Body of pancreas (tissue), 4 donors: ENCODE data around the gene ITPK1.

Source experiments
- POLR2A ChIP-seq, 3 donors: fragments of 450-650 bp; IDR thresholded peaks; one replicate each; pipeline ENCODE4 v1.6.1; 2016; ENCODE audit warnings: antibody characterized with exemption in 3 of 3, mild to moderate bottlenecking in 2 of 3
- TF ChIP-seq, protein P1 (sequence below), 7 experiments: fragments of 450-650 bp in 4 of 7; fragments of 200-600 bp in 3 of 7; sonication (generic) in 3 of 7; IDR thresholded peaks; one replicate each; pipeline ENCODE4 v1.5.1; 2016 to 2019; ENCODE audit warnings: antibody characterized with exemption in 7 of 7

DNA sequence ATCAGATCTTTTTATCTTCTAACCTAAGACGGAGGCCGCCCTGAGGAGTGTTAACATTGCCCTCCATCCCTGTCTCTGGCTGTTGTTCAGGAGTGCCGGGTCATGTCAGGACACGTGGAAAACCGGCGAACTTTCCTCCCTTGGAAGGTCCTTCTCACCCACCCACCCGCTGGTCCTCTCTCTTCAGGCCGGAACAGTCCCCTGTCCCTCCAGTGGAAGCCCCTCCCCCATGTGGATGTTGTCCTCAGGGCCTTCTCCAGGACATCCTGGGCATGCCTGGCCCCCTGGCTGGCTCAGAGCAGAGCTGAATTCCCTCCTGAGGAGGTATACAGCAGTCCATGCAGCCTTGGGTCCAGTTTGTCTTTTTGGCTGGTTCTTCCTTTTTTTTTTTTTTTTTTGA lies 20.3 kb upstream of the ITPK1 start:
- TF ChIP-seq, protein P1, sequence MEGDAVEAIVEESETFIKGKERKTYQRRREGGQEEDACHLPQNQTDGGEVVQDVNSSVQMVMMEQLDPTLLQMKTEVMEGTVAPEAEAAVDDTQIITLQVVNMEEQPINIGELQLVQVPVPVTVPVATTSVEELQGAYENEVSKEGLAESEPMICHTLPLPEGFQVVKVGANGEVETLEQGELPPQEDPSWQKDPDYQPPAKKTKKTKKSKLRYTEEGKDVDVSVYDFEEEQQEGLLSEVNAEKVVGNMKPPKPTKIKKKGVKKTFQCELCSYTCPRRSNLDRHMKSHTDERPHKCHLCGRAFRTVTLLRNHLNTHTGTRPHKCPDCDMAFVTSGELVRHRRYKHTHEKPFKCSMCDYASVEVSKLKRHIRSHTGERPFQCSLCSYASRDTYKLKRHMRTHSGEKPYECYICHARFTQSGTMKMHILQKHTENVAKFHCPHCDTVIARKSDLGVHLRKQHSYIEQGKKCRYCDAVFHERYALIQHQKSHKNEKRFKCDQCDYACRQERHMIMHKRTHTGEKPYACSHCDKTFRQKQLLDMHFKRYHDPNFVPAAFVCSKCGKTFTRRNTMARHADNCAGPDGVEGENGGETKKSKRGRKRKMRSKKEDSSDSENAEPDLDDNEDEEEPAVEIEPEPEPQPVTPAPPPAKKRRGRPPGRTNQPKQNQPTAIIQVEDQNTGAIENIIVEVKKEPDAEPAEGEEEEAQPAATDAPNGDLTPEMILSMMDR (IDR thresholded peaks at IDR 0.05): no peak
- TF ChIP-seq POLR2A (IDR thresholded peaks at IDR 0.05): no peak
